WI38 (cell line): ENCODE measurements around the gene RAP1A.

Source experiments
- H3K4me3 ChIP-seq: 2 replicates; pipeline ENCODE4 v1.5.1; 2011; ENCODE audit warnings: low read depth, mild to moderate bottlenecking, control low read depth, low read length
- TF ChIP-seq, protein P1 (sequence below): IDR thresholded peaks from 2 replicates; pipeline ENCODE4 v1.5.1; 2012; ENCODE audit warnings: low read depth, mild to moderate bottlenecking, control low read depth, low read length

The RAP1A gene

DNA sequence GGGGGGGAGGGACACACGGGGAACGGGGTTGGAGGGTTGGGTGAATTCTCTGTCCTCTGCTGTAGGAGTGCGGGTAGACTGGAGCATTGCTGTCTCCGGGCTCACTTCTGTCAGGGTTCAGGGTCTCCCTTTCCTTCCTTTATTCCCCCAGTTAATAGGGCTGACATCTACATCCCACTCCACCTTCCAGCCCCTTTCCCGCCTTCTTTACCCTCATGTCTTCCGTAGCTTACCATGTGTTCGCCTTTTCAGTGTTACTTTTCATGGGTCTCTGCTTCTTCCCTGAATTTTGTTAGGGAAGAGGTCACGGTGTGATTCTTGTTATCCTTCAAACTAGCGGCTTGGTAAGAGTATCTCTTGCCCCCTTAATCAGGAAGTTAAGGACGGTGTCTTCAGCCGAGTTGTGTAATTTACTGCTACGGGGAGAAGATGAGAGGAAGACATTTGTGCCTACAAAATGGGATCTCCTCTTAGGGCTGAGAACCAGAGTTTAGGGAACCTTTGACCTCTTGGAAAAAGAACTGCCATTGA, 917 bp downstream of the RAP1A start:
- H3K4me3 ChIP-seq, result peak overlapping the region; percentile 86
- TF ChIP-seq, protein P1, sequence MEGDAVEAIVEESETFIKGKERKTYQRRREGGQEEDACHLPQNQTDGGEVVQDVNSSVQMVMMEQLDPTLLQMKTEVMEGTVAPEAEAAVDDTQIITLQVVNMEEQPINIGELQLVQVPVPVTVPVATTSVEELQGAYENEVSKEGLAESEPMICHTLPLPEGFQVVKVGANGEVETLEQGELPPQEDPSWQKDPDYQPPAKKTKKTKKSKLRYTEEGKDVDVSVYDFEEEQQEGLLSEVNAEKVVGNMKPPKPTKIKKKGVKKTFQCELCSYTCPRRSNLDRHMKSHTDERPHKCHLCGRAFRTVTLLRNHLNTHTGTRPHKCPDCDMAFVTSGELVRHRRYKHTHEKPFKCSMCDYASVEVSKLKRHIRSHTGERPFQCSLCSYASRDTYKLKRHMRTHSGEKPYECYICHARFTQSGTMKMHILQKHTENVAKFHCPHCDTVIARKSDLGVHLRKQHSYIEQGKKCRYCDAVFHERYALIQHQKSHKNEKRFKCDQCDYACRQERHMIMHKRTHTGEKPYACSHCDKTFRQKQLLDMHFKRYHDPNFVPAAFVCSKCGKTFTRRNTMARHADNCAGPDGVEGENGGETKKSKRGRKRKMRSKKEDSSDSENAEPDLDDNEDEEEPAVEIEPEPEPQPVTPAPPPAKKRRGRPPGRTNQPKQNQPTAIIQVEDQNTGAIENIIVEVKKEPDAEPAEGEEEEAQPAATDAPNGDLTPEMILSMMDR, result no peak

- TF ChIP-seq, protein P1, result no peak
- peak overlapping the region; percentile 86 for H3K4me3 ChIP-seq
Observed at GRCh38 chr1:111621050-111621449, 1.5 kb downstream of the RAP1A start.

DNA sequence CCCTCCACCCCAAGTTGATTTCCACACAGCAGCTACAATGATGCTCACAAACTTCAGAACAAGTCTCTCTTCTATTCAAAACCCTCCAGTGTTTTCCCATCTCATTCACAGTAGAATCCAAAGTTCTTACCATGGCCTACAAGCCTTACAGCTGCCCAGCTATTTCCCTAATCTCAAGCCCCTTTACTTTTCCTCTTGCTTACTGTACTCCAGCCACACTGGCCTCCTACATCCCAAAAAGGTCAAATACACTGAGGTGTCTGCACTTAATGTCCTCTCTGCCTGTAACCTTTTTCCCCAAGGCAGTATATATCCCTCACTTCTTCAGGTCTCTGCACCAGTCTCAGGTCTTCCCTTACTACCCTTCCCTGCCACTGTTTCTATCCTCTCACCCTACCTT, 2.6 kb downstream of the RAP1A start:
- TF ChIP-seq, protein P1, result no peak
- H3K4me3 ChIP-seq, result no peak overlapping the region

DNA sequence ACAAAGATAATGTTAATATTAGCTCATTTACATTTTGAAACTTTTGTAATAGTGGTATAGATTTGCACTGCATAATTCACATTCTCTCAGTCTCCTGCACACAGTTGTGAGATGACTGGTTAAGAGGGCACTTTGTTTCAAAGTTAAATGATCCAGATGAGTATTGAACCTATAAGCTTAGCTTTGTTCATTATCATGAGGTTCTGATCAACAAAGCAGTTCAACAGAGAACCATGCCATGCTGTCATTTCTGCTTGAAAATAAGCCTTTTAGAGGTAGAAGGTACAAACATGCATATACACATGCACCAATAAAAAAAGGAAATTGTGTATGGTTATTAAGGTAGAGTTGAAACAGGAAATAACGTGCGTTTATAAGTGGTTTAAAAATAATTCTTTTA, 4.8 kb downstream of the RAP1A start:
- H3K4me3 ChIP-seq, result no peak overlapping the region
- TF ChIP-seq, protein P1, result no peak

DNA sequence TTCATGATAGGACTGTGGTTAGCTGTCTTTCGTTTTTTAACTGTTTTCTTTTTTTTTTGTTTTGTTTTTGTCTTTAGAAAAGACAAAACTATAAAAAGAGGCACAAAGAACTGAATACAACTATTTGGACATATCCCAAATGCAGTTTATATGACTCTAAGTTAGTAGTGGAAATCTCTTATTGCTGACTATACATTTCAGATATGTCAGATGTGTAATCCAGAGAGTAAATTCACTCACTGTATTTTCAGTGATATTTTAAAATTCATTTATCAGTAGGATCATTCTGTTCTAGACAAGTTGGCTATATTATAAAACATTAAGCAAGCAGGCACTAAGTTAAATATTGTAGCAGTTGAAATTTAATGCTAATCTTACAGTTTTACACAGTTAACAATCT, 5.7 kb downstream of the RAP1A start:
- TF ChIP-seq, protein P1, result no peak
- H3K4me3 ChIP-seq, result no peak overlapping the region

- H3K4me3 ChIP-seq, result no peak overlapping the region
- TF ChIP-seq, protein P1, result no peak
Observed at GRCh38 chr1:111628153-111628552, 8.6 kb downstream of the RAP1A start.

DNA sequence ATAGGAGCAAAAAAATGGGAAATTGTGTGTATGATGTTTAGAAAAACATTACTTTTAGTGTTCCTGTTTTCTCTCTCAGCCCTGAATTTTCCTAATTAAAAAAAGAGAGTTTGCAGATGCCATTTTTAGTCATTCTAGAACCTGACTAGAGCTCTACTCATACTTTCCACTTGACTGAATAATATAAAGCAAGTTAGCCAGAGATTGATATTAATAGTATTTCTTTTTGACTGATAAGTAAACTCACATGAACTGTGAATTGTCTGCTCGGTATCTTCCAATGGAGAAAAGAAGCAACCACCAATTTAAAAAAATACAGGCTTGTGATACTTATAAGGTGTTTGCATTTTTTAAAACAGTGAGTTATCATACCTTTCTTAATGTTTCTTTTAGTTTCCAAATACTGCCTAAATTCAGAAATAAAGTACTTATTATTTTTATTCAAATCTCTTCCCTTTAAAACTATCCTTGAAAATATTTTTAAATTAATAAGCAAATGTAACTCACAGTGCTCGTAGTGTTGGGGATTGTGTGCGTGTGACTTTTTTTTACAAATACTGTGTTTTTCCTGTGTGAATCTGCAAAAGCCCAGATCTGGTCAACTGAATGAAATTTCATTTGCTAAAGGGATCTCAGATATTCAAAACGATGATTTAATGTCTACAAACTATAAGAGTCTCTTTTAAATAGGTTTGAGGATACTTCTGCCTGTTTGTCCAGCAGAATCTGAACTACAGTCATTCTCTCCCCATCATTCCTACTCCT, 9.8 kb downstream of the RAP1A start:
- no peak overlapping the region for H3K4me3 ChIP-seq
- TF ChIP-seq, protein P1, result no peak
